Transverse colon (tissue), 4 donors: ENCODE results near the gene THSD4. TPM values are rescaled to one million over a fixed set of nuclear protein-coding genes. Genes with fewer than 3 reads are reported as not detected.
A peak's percentile ranks its signal among the peaks of the same experiment; 100 is the strongest.

Experiments used
- DNase-seq: peaks from one replicate; pipeline ENCODE4 v3.0.0-alpha.2; 2019
- H3K27ac ChIP-seq, 4 donors: fragments of 200-600 bp; sonication (generic); 2 replicates each; pipeline ENCODE4 v1.5.1; 2016 to 2018; ENCODE audit warnings: inconsistent platforms in 4 of 4
- H3K27me3 ChIP-seq: fragments of 200-600 bp; sonication (generic); 2 replicates; pipeline ENCODE4 v1.5.1; 2017; ENCODE audit warnings: inconsistent platforms
- H3K36me3 ChIP-seq, 4 donors: fragments of 200-600 bp; sonication (generic); 2 replicates each; pipeline ENCODE4 v1.5.1; 2017 to 2019; ENCODE audit warnings: inconsistent platforms in 4 of 4
- H3K4me1 ChIP-seq, 4 donors: fragments of 200-600 bp; sonication (generic); 2 replicates each; pipeline ENCODE4 v1.5.1; 2017 to 2020; ENCODE audit warnings: inconsistent platforms in 4 of 4
- H3K4me3 ChIP-seq, 4 donors: fragments of 200-600 bp; sonication (generic); 1 replicate in 1 of 4; 2 replicates in 3 of 4; pipeline versions ENCODE4 v1.5.1 to v1.6.1; 2017 to 2019; ENCODE audit warnings: inconsistent platforms in 4 of 4
- H3K9me3 ChIP-seq, 2 donors: fragments of 200-600 bp; sonication (generic); 2 replicates each; pipeline ENCODE4 v1.5.1; 2017 to 2019; ENCODE audit warnings: inconsistent platforms in 2 of 2
- CTCF ChIP-seq, 5 experiments: fragments of 200-600 bp in 3 of 5; fragments of 450-650 bp in 2 of 5; sonication (generic) in 3 of 5; IDR thresholded peaks; 1 replicate in 2 of 5; 2 replicates in 3 of 5; pipeline ENCODE4 v1.5.1; 2016 to 2017; ENCODE audit warnings: antibody characterized with exemption in 5 of 5, inconsistent platforms in 3 of 5, mild to moderate bottlenecking in 2 of 5, moderate library complexity in 1 of 5
- EP300 ChIP-seq: sonication (generic); formaldehyde crosslinking; IDR thresholded peaks from one replicate; pipeline ENCODE4 v1.6.1; 2017; ENCODE audit warnings: antibody characterized with exemption, low read depth
- POLR2A ChIP-seq: fragments of 450-650 bp; IDR thresholded peaks from one replicate; pipeline ENCODE4 v1.6.1; 2016; ENCODE audit warnings: antibody characterized with exemption, mild to moderate bottlenecking, moderate library complexity
- POLR2AphosphoS5 ChIP-seq, 3 donors: sonication (generic); formaldehyde crosslinking; IDR thresholded peaks; one replicate each; pipeline ENCODE4 v1.6.1; 2016; ENCODE audit warnings: antibody characterized with exemption in 3 of 3
- WGBS, 2 donors: methylation state at CpG; one replicate each; pipeline ENCODE4 v1.1.5; 2018; ENCODE audit warnings: low coverage in 1 of 2; 5-methylcytosine and 5-hydroxymethylcytosine counted together
- in situ Hi-C, 4 donors: fragments of 200-750 bp; cut with MboI; loops; one replicate each; pipeline versions ENCODE4 v1.15.0 to v1.15.1; 2017; ENCODE audit warnings: low sequenced_read_pairs in 3 of 4, low pct_ligation_motif_present in 1 of 4, low pct_unique_long_range_greater_than_20kb in 1 of 4
- intact Hi-C: fragments of 100-400 bp; cut with DNase I; formaldehyde crosslinking; loops from one replicate; pipeline ENCODE4 v1.15.1; 2023; ENCODE audit warnings: low total_unique reads
- total RNA-seq, 4 donors: library from RNA; depleted of rRNA; stranded (reverse); fragments of >200 nt; gene quantifications; one replicate each; pipeline ENCODE4 v1.1.0, GENCODE V29; 2016

The THSD4 gene
- total RNA-seq, 4 donors from 2014 or later: 13.3 to 57.2 (median 47.4) TPM

- peaks cover 14 to 42% (median 26%) of the 10 kb centered on the region in 4 donors for H3K4me1 ChIP-seq
- in situ Hi-C loops: no loop called here
- TF ChIP-seq POLR2AphosphoS5 (IDR thresholded peaks at IDR 0.05): no peak
- no peak for TF ChIP-seq EP300
- no peak for TF ChIP-seq CTCF (IDR thresholded peaks at IDR 0.05)
- TF ChIP-seq POLR2A: no peak
- H3K27me3 ChIP-seq: no peaks in the 10 kb centered on the region
- no peaks in the 10 kb centered on the region for H3K36me3 ChIP-seq
- 59 to 72% methylated on average over 2 to 3 of the region's 3 CpGs for WGBS, 2 donors
- H3K4me3 ChIP-seq: no peak overlapping the region
- no peaks in the 10 kb centered on the region for H3K9me3 ChIP-seq
- peak overlapping the region in 1 of 4 donors; percentile 7 for H3K27ac ChIP-seq
- intact Hi-C loops: no loop called here
- no peak for DNase-seq
Measured at GRCh38 chr15:71333136-71333700, 217.9 kb downstream of the THSD4 start.

GRCh38 chr15:71333839-71334238, 218.6 kb downstream of the THSD4 start:
- in situ Hi-C loops: no loop called here
- H3K27ac ChIP-seq: no peak overlapping the region

GRCh38 chr15:71334434-71334833, 219.2 kb downstream of the THSD4 start:
- in situ Hi-C loops (no loop called here), intact Hi-C loops (no loop called here)
- no peak overlapping the region for H3K27ac ChIP-seq

More at GRCh38 chr15:71333839-71334238, 218.6 kb downstream of the THSD4 start:
- no peaks in the 10 kb centered on the region for H3K9me3 ChIP-seq
- intact Hi-C loops: no loop called here
- no peak for DNase-seq
- H3K4me1 ChIP-seq: peaks cover 8 to 36% (median 23%) of the 10 kb centered on the region in 4 donors
- H3K36me3 ChIP-seq: no peaks in the 10 kb centered on the region
- WGBS, 2 donors: 54 to 57% methylated on average over 3 of the region's 3 CpGs
- no peaks in the 10 kb centered on the region for H3K27me3 ChIP-seq
- TF ChIP-seq CTCF (IDR thresholded peaks at IDR 0.05) (no peak), EP300 (no peak), POLR2AphosphoS5 (IDR thresholded peaks at IDR 0.05) (no peak), POLR2A (no peak)
- no peak overlapping the region for H3K4me3 ChIP-seq

GRCh38 chr15:71334873-71335272, 219.6 kb downstream of the THSD4 start:
- TF ChIP-seq EP300: no peak
- TF ChIP-seq CTCF (IDR thresholded peaks at IDR 0.05): no peak
- TF ChIP-seq POLR2AphosphoS5 (IDR thresholded peaks at IDR 0.05): no peak
- no peak for TF ChIP-seq POLR2A
- no peaks in the 10 kb centered on the region for H3K27me3 ChIP-seq
- H3K27ac ChIP-seq: peak overlapping the region in 1 of 4 donors; percentile 36
- intact Hi-C loops (no loop called here), in situ Hi-C loops (no loop called here)
- DNase-seq: no peak
- H3K4me3 ChIP-seq: no peak overlapping the region
- WGBS, 2 donors: 57 to 73% methylated on average over 1 to 3 of the region's 3 CpGs
- H3K9me3 ChIP-seq: no peaks in the 10 kb centered on the region
- no peaks in the 10 kb centered on the region for H3K36me3 ChIP-seq
- H3K4me1 ChIP-seq: peaks cover 0 to 27% (median 14%) of the 10 kb centered on the region in 4 donors

More at GRCh38 chr15:71334434-71334833, 219.2 kb downstream of the THSD4 start:
- Histone ChIP-seq H3K27me3 (no peaks in the 10 kb centered on the region), H3K4me1 (peaks cover 2 to 30% (median 18%) of the 10 kb centered on the region in 4 donors), H3K36me3 (no peaks in the 10 kb centered on the region), H3K4me3 (no peak overlapping the region), H3K9me3 (no peaks in the 10 kb centered on the region)
- TF ChIP-seq EP300 (no peak), CTCF (IDR thresholded peaks at IDR 0.05) (no peak), POLR2A (no peak), POLR2AphosphoS5 (IDR thresholded peaks at IDR 0.05) (no peak)
- 84% methylated on average over 2 of the region's 2 CpGs; no CpG with 5 or more reads in 1 of the 2 donors for WGBS, 2 donors
- no peak for DNase-seq
